HEK293T (cell line): ENCODE results near the gene RNF144A.

Experiments
- BHLHE40 ChIP-seq: fragments of 450-650 bp; IDR thresholded peaks from 2 replicates; pipeline ENCODE4 v1.6.1; 2016; ENCODE audit warnings: mild to moderate bottlenecking, moderate library complexity, borderline replicate concordance
- FOXA1 ChIP-seq: fragments of 450-650 bp; IDR thresholded peaks from 2 replicates; pipeline ENCODE4 v1.6.1; 2016; ENCODE audit warnings: mild to moderate bottlenecking
- FOXK2 ChIP-seq: fragments of 450-650 bp; IDR thresholded peaks from 2 replicates; pipeline ENCODE4 v1.6.1; 2016; ENCODE audit warnings: mild to moderate bottlenecking
- HDGF ChIP-seq: fragments of 450-650 bp; IDR thresholded peaks from 2 replicates; pipeline ENCODE4 v1.6.1; 2017; ENCODE audit warnings: antibody characterized with exemption, borderline replicate concordance
- L3MBTL2 ChIP-seq: fragments of 450-650 bp; conservative IDR thresholded peaks from 2 replicates; pipeline ENCODE4 v1.6.1; 2016; ENCODE audit warnings: mild to moderate bottlenecking
- NFRKB ChIP-seq: fragments of 450-650 bp; IDR thresholded peaks from 2 replicates; pipeline ENCODE4 v1.6.1; 2016; ENCODE audit warnings: mild to moderate bottlenecking, moderate library complexity
- SP1 ChIP-seq: fragments of 450-650 bp; IDR thresholded peaks from 2 replicates; pipeline ENCODE4 v1.6.1; 2017

DNA sequence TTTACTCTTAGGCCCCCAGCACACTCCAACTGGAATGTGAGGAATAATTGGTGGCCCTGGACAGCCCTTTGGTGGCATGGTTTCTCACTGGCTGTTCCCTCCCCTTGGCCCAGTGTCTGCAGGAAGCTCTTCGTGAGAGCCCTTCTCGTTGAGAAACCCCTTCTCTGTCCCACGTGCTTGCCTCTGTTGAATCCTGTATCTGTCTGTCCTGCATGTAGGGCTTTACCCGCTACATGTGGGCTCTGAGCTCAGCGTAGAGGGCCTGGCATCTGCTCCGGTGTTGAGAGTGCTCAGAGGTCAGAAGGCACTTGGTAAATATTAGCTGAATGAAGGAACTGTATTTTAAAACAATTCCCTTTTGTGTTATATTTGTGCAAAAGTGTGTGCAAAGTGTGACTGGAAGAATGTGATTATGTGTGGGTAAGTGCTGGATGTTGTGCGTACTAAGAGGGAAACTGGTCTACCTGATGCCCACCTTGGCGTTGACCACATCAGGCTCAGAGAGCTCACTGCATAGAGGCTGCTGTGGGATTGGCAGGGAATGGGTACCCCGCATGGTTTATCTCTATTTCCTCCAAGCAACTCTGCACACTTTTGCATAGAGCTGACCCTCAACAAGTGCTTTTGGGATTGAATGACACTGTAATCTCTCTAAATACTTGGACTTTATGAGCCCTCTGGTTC, 40.0 kb downstream of the RNF144A start:
- TF ChIP-seq L3MBTL2 (no peak), SP1 (no peak), NFRKB (no peak), FOXA1 (no peak), HDGF (no peak), FOXK2 (no peak), BHLHE40 (no peak)
